ENCODE data around the gene NMBR.
"Not testable (repeated sequence)": the region's sequence is repeated elsewhere in the genome, so short reads cannot be mapped to it uniquely, and the experiment has no call there.

The NMBR gene

GRCh38 chr6:142192343-142192742 lies 45.4 kb upstream of the NMBR start:
- no peak overlapping the region for H3K4me3 ChIP-seq (ENCODE audit: low read length)
- no peak overlapping the region for H3K4me2 ChIP-seq (ENCODE audit: low read depth, low read length)
- peaks cover 8% of the 10 kb centered on the region; the same call in 1 of the 2 replicates for H3K79me2 ChIP-seq (ENCODE audit: low read length)
- no peak for DNase-seq
- no peaks in the 10 kb centered on the region for H4K20me1 ChIP-seq (ENCODE audit: insufficient read depth, low read length)
- H3K27me3 ChIP-seq (replicated peaks; ENCODE audit: insufficient read depth, low read length): no peaks in the 10 kb centered on the region
- no peaks in the 10 kb centered on the region for H3F3A ChIP-seq (ENCODE audit: insufficient read depth, low read length)
- TF ChIP-seq CTCF (IDR thresholded peaks at IDR 0.05; ENCODE audit: low read length): no peak
- TF ChIP-seq EZH2 (optimal IDR thresholded peaks at IDR 0.05; ENCODE audit: low read depth, low read length): no peak
- TF ChIP-seq EZH2phosphoT487 (IDR thresholded peaks at IDR 0.05; ENCODE audit: low read length): no peak
- H2AFZ ChIP-seq (ENCODE audit: low read length): no peak overlapping the region
- no peaks in the 10 kb centered on the region for H3K36me3 ChIP-seq (replicated peaks; ENCODE audit: insufficient read depth, low read length)
- no peak overlapping the region for H3K27ac ChIP-seq (ENCODE audit: low read length)
- H3K9ac ChIP-seq (ENCODE audit: low read length): no peak overlapping the region
- H3K4me1 ChIP-seq (ENCODE audit: low read length): no peaks in the 10 kb centered on the region
- no peaks in the 10 kb centered on the region for H3K9me2 ChIP-seq (replicated peaks; ENCODE audit: insufficient read depth, low read length)
- H3K9me3 ChIP-seq (replicated peaks; ENCODE audit: insufficient read depth, low read length): no peaks in the 10 kb centered on the region

- no peak for DNase-seq
- H3K36me3 ChIP-seq (replicated peaks; ENCODE audit: insufficient read depth, low read length): no peaks in the 10 kb centered on the region
- H3K4me3 ChIP-seq (ENCODE audit: low read length): no peak overlapping the region
- no peaks in the 10 kb centered on the region for H3K27me3 ChIP-seq (replicated peaks; ENCODE audit: insufficient read depth, low read length)
- H3K27ac ChIP-seq (ENCODE audit: low read length): no peak overlapping the region
- H3K4me2 ChIP-seq (ENCODE audit: low read depth, low read length): no peak overlapping the region
- no peaks in the 10 kb centered on the region for H3K4me1 ChIP-seq (ENCODE audit: low read length)
- no peak for TF ChIP-seq EZH2 (optimal IDR thresholded peaks at IDR 0.05; ENCODE audit: low read depth, low read length)
- no peak for TF ChIP-seq CTCF (IDR thresholded peaks at IDR 0.05; ENCODE audit: low read length)
- no peak for TF ChIP-seq EZH2phosphoT487 (IDR thresholded peaks at IDR 0.05; ENCODE audit: low read length)
- H3K9ac ChIP-seq (ENCODE audit: low read length): no peak overlapping the region
- H3K79me2 ChIP-seq (ENCODE audit: low read length): no peaks in the 10 kb centered on the region
- no peaks in the 10 kb centered on the region for H3K9me3 ChIP-seq (replicated peaks; ENCODE audit: insufficient read depth, low read length)
- H2AFZ ChIP-seq (ENCODE audit: low read length): no peak overlapping the region
- no peaks in the 10 kb centered on the region for H3F3A ChIP-seq (ENCODE audit: insufficient read depth, low read length)
- H4K20me1 ChIP-seq (ENCODE audit: insufficient read depth, low read length): no peaks in the 10 kb centered on the region
- no peaks in the 10 kb centered on the region for H3K9me2 ChIP-seq (replicated peaks; ENCODE audit: insufficient read depth, low read length)
Observed at GRCh38 chr6:142189057-142189456, 42.1 kb upstream of the NMBR start.

- not testable (repeated sequence) for H3F3A ChIP-seq (ENCODE audit: insufficient read depth, low read length); H3K79me2 ChIP-seq (ENCODE audit: low read length); H3K36me3 ChIP-seq (replicated peaks; ENCODE audit: insufficient read depth, low read length); H3K27me3 ChIP-seq (replicated peaks; ENCODE audit: insufficient read depth, low read length); H3K9me2 ChIP-seq (replicated peaks; ENCODE audit: insufficient read depth, low read length); H3K4me1 ChIP-seq (ENCODE audit: low read length); H3K4me3 ChIP-seq (ENCODE audit: low read length); DNase-seq; H2AFZ ChIP-seq (ENCODE audit: low read length); H3K27ac ChIP-seq (ENCODE audit: low read length); H4K20me1 ChIP-seq (ENCODE audit: insufficient read depth, low read length); H3K9me3 ChIP-seq (replicated peaks; ENCODE audit: insufficient read depth, low read length); H3K9ac ChIP-seq (ENCODE audit: low read length); H3K4me2 ChIP-seq (ENCODE audit: low read depth, low read length)
Observed at GRCh38 chr6:142188341-142188740, 41.4 kb upstream of the NMBR start.

DNA sequence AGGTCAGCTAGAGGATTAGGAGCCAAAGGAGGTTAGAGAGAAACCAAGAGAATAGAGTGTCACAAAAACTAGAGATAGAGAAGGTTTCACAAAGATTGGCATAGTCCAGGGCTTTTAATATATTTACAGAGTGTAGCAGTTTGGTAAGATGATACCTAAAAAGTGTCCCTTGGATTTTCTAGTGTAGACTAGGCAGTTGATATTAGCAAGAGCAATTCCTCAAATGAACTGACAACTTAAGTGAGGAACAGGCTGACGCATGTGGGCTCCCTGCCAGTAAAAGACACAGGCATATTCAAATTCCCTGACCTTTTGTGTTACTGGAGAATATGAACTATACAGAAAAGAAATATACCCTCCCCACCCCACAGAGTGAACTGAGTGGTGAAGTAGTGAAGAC lies 40.3 kb upstream of the NMBR start:
- Histone ChIP-seq H3K79me2 (ENCODE audit: low read length) (no peaks in the 10 kb centered on the region), H3K4me1 (ENCODE audit: low read length) (no peaks in the 10 kb centered on the region), H2AFZ (ENCODE audit: low read length) (no peak overlapping the region), H3K9me3 (replicated peaks; ENCODE audit: insufficient read depth, low read length) (no peaks in the 10 kb centered on the region), H3K4me3 (ENCODE audit: low read length) (no peak overlapping the region), H3K9me2 (replicated peaks; ENCODE audit: insufficient read depth, low read length) (no peaks in the 10 kb centered on the region), H3K9ac (ENCODE audit: low read length) (no peak overlapping the region), H3K27ac (ENCODE audit: low read length) (no peak overlapping the region), H3K36me3 (replicated peaks; ENCODE audit: insufficient read depth, low read length) (no peaks in the 10 kb centered on the region), H3K27me3 (replicated peaks; ENCODE audit: insufficient read depth, low read length) (no peaks in the 10 kb centered on the region), H3K4me2 (ENCODE audit: low read depth, low read length) (no peak overlapping the region), H3F3A (ENCODE audit: insufficient read depth, low read length) (no peaks in the 10 kb centered on the region), H4K20me1 (ENCODE audit: insufficient read depth, low read length) (no peaks in the 10 kb centered on the region)
- DNase-seq: no peak
- TF ChIP-seq EZH2 (optimal IDR thresholded peaks at IDR 0.05; ENCODE audit: low read depth, low read length) (no peak), CTCF (IDR thresholded peaks at IDR 0.05; ENCODE audit: low read length) (no peak), EZH2phosphoT487 (IDR thresholded peaks at IDR 0.05; ENCODE audit: low read length) (no peak)
